ENCODE results near the gene SBF2.
"Not testable (repeated sequence)": the region's sequence is repeated elsewhere in the genome, so short reads cannot be mapped to it uniquely, and the experiment has no call there.

Gene SBF2

GRCh38 chr11:10267821-10268220 is 26.2 kb downstream of the SBF2 start:
- no peak for DNase-seq (ENCODE audit: low read depth in 3 of 3)

GRCh38 chr11:10265936-10266335 is 28.1 kb downstream of the SBF2 start:
- no peak for DNase-seq (ENCODE audit: low read depth in 3 of 3)

- DNase-seq (ENCODE audit: low read depth in 3 of 3) = not testable (repeated sequence)
Observed at GRCh38 chr11:10264716-10265115, 29.3 kb downstream of the SBF2 start.

DNA sequence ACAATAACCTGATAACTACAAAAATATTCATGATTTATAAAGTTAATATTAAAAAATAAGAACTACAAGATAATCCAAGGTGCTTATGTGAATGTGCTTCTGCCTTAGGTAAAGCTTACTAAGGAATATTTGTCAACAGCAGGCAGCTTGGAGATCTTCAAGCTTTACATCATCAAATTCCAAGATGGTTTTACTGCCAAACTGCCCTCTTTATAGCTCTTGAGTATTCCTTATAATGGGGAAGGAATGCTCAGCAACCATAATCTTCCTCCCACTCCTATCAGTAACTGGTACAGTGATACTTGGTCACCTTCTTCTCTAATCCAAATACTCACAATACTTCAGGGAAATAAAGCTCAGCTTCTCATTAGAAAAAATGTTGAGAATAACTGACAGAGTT is 30.1 kb downstream of the SBF2 start:
- DNase-seq (ENCODE audit: low read depth in 3 of 3) = no peak

- no peak for DNase-seq (ENCODE audit: low read depth in 3 of 3)
Observed at GRCh38 chr11:10261821-10262220, 32.2 kb downstream of the SBF2 start.

- DNase-seq (ENCODE audit: low read depth in 3 of 3) = no peak
Observed at GRCh38 chr11:10257478-10257877, 36.5 kb downstream of the SBF2 start.

DNA sequence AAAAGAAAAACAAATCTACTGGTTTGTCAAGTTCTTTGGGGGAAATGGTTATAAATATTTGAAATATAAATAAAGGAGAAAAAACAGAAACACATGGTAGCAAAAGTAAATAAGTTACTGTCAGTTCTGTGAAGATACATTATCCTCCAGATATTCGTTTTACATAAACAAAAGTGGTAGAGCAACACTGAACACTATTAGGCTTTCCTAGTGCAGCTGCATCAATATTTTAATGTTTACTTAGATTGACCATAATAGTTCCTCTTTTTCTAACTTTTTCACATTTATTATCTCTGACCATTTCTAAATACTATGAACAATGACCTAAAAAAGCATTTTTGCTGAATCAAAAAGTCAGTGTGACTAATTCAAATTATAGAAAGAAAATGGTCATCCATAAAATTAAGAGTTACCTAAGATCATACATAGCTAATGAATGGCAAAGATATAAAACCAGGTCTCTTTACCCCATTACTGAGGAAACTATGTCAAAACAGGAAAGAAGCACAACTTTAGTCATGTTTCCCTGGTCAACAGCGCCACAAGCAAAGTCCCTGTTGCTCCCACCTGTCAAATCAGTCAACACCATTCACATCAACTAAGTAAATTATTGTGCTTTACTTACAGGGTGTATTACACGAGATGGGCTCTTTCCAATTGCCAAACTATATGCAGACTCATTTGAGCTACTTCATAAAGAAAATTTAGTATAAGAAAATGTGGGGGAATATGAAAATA is 38.5 kb downstream of the SBF2 start:
- DNase-seq (ENCODE audit: low read depth in 3 of 3) = no peak

- DNase-seq (ENCODE audit: low read depth in 3 of 3) = not testable (repeated sequence)
Observed at GRCh38 chr11:10249448-10250131, 44.4 kb downstream of the SBF2 start.

- no peak for DNase-seq (ENCODE audit: low read depth in 3 of 3)
Observed at GRCh38 chr11:10247011-10247410, 47.0 kb downstream of the SBF2 start.

DNA sequence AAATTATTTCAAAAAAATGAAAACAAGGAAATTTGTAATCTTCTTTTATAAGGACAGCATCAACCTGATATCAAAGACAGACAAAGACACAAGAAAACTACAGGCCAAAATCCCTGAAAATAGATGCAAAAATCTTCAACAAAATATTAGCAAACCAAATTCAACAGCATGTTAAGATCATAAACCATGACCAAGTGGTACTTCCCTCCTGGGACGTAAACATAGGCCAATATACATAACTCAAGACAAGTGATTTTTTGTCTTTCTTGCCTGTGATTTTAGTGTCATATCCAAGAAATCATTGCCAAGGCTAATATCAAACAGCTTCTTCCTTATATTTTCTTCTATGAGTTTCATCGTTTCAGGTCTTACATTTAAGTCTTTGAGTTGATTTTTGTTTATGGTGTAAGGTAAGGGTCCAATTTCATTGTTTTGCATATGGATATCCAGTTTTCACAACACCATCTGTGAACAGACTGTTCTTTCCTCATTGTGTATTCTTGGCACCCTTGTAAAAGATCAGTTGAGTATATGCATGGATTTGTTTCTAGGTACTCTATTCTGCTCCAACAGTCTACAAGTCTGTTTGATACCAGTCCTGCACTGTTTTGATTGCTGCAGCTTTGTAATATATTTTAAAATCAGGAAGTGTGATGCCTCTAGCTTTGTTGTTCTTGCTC is 50.0 kb downstream of the SBF2 start:
- DNase-seq (ENCODE audit: low read depth in 3 of 3) = no peak

- DNase-seq (ENCODE audit: low read depth in 3 of 3) = no peak
Observed at GRCh38 chr11:10236840-10237239, 57.2 kb downstream of the SBF2 start.

GRCh38 chr11:10233581-10233980 is 60.4 kb downstream of the SBF2 start:
- no peak for DNase-seq (ENCODE audit: low read depth in 3 of 3)

- no peak for DNase-seq (ENCODE audit: low read depth in 3 of 3)
Observed at GRCh38 chr11:10232756-10233155, 61.3 kb downstream of the SBF2 start.

DNA sequence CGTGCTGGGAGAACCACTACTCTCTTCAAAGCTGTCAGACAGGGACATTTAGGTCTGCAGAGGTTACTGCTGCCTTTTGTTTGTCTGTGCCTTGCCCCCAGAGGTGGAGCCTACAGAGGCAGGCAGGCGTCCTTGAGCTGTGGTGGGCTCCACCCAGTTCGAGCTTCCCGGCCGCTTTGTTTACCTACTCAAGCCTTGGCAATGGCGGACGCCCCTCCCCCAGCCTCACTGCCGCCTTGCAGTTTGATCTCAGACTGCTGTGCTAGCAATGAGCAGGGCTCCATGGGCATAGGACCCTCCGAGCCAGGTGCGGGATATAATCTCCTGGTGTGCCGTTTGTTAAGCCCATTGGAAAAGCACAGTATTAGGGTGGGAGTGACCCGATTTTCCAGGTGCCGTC is 62.2 kb downstream of the SBF2 start:
- not testable (repeated sequence) for DNase-seq (ENCODE audit: low read depth in 3 of 3)

DNA sequence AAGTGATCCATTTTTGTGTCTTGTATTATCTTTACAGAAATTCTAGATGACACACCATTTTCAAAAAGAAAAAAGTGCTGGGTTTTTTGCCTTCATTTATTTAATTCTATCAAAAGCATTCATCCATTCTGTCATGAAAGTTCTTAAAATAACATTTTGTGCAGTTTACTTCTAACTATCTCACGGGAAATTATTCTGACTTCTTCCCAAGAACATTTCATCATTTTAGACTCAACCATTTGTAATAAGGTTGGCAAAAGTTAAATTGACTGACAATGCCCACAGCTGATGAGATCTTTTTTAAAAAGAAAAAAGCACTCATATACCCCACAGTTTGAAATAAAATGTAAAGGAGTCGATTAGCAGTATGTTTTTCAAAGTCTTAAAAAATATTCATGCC is 68.5 kb downstream of the SBF2 start:
- DNase-seq (ENCODE audit: low read depth in 3 of 3) = no peak

DNA sequence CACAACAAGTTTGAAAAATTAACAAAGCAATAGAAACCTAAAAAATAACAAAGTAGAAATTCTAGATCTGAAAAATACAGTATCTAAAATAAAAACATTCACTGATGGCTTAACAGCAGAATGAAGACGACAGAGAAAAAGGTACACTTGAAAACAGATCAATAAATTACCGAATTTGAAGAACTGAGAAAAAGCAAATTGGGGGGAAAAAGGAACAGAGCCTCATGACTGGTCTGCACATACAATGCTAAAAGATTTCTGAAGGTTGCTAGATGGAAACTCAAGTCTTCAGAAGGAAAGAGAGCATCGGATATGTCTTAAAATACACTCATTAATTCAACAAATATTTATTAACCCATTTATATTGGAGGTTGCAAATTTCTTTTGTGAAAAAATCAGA is 71.6 kb downstream of the SBF2 start:
- DNase-seq (ENCODE audit: low read depth in 3 of 3) = no peak

DNA sequence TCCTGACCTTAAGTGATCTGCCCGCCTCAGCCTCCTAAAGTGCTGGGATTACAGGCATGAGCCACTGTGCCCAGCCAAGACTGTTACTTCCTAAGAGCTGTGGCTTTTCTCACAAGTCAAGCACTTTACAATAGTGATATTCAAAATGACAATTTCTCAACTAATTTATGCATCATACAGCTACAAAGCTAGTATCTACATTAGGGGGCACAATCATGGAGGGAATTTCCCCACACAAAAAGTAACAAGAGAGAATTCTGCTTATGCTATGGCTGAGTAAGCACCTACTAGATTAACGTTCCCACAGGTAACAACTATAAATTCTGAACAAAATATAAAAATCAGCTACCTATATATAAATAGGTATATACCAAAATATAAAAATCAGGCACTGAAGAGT is 72.7 kb downstream of the SBF2 start:
- no peak for DNase-seq (ENCODE audit: low read depth in 3 of 3)

DNA sequence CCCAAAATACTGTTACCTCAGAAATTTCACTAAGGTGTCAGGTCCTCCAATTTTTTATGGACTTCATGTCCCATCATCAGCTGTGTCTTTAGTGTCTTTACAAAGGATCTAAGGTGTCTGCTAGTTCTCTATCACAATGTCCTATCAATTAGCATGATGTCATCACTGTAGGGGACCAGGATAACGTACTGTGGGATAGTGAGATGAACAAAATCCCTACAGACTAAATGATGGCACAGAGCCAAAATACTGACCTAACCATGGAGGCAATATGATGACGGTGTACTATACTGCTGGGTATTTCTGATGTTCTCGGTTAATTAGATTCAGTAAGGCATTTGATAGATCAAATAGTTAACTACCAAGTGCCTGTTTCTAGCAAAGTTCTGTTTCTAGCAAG is 82.5 kb downstream of the SBF2 start:
- no peak for DNase-seq (ENCODE audit: low read depth in 3 of 3)

DNA sequence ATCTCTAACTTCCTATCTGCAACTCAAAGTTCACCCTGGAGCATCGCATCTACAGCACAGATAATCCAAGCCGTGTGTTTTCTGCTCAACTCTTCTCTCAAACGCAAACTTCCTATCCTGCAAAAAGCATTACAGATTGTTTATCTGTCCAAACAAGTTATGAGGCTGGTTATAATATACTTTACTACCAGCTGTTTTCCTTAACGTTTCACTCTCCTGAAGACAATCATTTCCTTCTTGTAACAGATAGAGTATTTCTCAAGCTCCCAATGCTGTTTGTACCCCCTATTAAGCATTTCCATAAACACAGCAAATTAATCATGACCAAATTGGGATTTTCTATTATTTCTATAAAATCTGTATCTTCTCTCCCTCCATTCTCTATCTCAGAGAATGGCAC is 84.7 kb downstream of the SBF2 start:
- no peak for DNase-seq (ENCODE audit: low read depth in 3 of 3)

DNA sequence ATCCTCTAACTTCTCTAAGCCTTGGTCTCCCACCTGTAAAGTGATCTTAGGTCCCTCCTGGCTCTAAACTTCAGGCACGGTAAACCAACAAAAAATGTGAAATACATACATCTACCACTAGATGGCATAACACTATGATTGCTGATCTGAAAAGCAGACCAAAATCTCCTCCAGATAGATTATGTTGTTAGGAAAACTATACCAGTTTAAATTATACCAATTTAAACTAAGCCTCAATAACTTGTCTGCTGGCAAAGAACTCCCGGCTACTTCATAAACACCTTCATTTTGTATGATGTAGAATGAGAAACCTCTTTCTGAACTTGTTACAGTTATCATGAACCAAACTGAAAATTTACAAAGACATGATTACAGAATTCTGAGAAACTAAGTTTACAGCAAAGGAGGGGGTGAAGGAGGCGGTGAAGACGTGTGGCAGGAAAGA is 85.9 kb downstream of the SBF2 start:
- DNase-seq (ENCODE audit: low read depth in 3 of 3) = no peak

GRCh38 chr11:10205928-10206327 is 88.1 kb downstream of the SBF2 start:
- DNase-seq (ENCODE audit: low read depth in 3 of 3) = no peak

GRCh38 chr11:10204021-10204420 is 90.0 kb downstream of the SBF2 start:
- no peak for DNase-seq (ENCODE audit: low read depth in 3 of 3)

GRCh38 chr11:10201343-10201742 is 92.7 kb downstream of the SBF2 start:
- no peak for DNase-seq (ENCODE audit: low read depth in 3 of 3)
